Activated T-cell treated with anti-CD3 and anti-CD28 coated beads for 24 hours (primary cell): ENCODE results near the gene KLHL2.
"Not testable (repeated sequence)": the region's sequence is repeated elsewhere in the genome, so short reads cannot be mapped to it uniquely, and the experiment has no call there.

Experiments used
- DNase-seq: peaks from one replicate; pipeline ENCODE4 v3.0.0-alpha.2; 2020; ENCODE audit warnings: low read depth

KLHL2 gene

GRCh38 chr4:165330666-165331065 is 123.3 kb downstream of the KLHL2 start:
- no peak for DNase-seq

GRCh38 chr4:165331359-165331758 is 124.0 kb downstream of the KLHL2 start:
- no peak for DNase-seq

- DNase-seq, result no peak
These were observed 124.5 kb downstream of the KLHL2 start for GRCh38 chr4:165331823-165332222.

DNA sequence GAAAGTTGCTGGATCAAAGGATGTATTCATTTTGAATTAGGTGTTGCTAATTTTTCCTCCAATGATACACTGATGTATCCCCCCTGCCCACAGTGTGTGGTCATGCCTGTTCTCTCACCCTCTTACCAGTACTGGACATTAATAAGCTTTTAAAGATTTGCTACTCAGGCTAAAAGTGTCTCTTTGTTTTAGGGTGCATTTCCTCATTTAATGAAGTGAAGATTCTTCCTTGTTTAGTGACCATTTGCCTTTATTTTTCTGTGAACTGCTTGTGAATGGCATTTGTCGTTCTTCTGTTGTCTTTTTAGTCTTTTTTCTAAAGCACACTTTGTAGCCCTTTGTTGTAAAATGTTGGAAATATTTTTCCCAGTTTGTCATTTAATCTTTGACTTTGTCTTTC is 125.1 kb downstream of the KLHL2 start:
- no peak for DNase-seq

DNA sequence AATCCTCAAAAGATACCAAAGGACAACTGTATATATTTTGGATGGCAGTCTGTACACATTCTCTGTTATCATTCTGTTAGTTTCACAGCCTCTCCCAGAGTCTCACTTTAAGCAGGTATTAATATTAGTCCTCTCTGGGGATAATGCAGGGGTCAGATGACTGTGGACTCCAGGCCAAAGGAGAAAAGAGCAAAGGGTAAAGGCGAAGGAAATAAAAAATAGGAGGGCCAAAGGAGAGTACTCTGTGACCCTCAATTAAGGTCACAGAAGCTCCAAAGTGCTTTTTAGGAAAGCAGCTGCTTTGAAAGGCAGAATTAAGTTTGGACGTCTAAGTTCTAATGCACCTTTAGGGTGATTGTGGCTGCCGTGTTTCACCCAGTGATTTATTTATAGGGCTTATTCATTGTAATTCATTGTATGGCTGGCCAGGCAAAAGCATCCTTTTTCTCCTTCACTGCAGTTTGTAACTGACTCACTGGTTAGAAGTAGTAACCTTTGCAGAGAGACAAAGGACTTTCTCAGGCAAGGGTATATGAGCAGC is 127.9 kb downstream of the KLHL2 start:
- no peak for DNase-seq

DNA sequence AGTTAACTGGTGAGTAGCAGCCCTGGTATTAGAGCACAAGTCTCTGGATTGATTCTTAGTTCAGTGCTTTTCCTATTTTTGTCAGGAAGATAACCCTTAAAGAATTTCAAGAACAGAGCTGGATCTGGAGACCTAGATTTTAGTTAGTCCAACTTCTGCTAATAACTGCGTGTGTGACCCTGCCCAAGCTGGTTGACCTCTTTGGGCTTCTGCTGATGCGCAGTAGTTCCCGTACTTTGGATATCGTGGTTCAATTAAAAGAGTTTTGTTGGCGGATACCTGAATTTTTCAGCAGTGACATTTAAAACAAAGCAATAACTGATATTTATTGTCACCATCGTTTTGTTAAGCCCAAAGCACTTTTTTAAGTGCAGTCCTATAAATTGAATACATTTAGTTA is 129.4 kb downstream of the KLHL2 start:
- no peak for DNase-seq

- DNase-seq, result not testable (repeated sequence)
These were observed 135.0 kb downstream of the KLHL2 start for GRCh38 chr4:165342340-165342739.

- DNase-seq, result no peak
These were observed 136.2 kb downstream of the KLHL2 start for GRCh38 chr4:165343353-165344191.

DNA sequence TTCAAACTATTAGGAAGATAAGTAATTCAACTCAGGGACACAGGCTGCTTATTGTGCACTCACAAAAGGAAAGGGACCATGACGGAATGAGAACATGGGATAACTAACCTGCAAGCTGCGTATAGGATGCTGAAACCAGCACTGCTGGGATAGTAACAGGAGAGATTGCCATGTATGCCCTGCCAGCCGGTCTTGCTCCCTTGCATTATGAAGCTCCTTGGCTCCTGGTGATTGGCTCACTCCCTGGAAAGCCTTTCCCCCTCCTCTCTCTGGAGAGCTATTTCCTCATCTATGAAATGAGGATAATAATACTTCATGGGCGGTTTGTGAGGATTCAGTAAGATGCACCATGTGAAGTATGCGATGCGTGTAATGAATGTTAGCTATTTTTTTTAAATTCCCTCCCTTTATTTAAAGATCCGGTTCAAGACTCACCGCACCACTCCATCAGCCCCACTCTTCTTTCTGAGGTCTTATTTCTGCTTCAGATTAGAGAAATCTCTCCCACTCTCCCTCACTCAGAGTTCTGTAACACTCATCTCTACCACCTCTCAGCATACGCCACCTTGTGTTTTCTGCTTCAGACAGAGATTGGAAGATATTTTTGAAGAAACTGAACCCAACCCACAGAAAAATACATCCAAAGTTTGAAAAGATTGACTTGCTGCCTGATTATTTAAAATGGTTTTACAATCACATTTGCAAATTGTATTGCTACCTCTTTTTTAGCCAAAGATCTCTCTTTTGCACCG is 138.5 kb downstream of the KLHL2 start:
- no peak for DNase-seq

- no peak for DNase-seq
These were observed 140.5 kb downstream of the KLHL2 start for GRCh38 chr4:165347647-165348569.

DNA sequence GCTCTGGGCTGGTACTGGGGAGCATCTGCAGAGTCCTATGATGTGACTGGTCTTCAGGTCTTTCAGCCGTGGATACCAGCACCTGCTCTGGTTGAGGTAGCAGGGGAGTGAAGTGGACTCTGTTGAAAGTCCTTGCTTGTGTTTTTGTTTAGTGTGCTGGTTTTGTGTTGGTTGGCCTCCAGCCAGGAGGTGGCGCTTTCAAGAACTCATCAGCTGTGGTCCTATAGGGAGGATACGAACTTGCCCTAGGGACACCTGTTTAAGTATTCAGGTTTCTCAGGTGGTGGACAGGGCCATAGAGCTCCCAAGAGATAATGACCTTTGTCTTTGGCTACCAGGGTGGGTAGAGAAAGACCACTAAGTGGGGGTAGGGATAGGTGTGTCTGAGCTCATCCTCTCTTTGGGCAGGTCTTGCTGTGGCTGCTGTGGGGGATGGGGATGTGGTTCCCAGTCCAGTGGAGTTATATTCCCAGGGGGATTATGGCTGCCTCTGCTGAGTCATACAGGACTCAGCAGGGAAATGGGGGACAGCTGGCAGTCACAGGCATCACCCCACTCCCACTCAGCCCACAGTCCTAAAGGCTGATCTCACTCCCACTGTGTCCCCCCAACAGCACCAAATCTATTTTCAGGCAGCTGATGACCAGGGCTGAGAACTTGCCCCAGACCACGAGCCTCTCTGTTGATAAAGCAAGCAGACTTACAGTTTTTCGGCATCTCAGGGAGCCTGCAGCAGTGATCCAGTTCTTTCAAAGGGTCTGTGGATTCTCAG is 144.2 kb downstream of the KLHL2 start:
- no peak for DNase-seq

DNA sequence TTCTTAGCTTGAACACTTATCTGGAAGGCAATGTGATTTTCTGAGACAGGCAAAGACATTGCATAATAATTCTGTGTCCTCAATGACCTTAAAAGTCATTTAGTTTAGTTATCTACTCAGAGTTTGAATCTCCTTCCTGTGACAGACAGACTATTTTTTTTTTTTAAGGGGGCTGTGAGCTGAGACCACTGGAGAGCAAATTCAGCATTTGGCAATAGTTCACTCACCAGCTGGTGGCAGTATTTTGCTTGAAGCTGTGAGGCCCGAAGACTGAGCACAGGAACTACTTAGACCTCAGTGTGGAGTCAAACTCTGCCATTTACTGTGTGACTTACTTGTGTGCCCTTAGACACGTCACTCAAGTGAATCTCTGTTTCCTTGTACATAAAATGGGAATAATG is 148.5 kb downstream of the KLHL2 start:
- no peak for DNase-seq

DNA sequence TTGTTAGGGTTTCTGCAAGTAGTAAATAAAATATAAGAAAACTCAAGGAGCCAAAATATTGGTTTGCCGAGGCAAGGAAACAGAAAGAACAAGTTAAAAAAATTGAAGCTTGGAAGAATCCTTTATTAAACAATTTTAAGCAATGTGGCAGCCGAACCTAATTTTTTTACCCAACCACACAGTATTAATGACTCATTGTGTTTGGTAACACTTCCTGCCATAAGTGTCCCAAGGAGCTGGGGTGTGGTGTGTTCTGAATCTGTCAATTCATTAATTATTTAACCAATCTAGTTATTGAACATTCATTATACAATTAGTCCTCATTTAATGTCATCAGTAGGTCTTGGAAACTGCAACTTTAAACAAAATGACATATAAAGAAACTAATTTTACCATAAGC is 152.1 kb downstream of the KLHL2 start:
- no peak for DNase-seq

DNA sequence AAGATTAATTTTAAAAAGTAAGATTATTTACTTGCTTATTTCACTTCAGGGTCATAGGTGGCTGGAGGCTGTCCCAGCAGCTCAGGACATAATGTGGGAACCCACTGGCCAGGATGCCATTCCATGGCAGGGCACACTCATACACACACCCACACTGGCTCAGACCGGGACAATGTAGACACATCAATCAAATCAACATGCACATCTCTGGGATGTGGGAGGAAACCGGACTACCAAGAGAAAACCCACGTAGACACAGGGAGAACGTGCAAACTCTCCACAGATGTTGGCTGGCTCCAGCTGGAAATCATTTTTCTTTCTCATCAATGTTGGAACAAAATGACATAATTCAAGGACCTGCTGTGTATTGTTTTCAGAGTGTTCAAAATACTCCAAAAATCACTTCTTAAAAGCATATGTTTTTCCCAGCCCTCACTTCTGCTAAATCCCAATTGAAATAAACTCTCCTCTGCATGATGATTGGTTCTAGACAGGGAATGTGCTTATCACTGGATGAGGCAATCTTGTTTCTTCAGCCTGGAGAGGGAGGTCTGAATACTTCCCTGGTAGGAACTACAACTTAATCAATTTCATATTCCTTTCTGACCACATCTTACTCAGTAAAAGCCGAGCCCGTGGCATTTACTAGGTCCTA is 152.8 kb downstream of the KLHL2 start:
- no peak for DNase-seq

GRCh38 chr4:165360985-165361670 is 153.8 kb downstream of the KLHL2 start:
- no peak for DNase-seq

GRCh38 chr4:165361810-165362209 is 154.4 kb downstream of the KLHL2 start:
- DNase-seq, result no peak

GRCh38 chr4:165364452-165365080 is 157.2 kb downstream of the KLHL2 start:
- no peak for DNase-seq

- no peak for DNase-seq
These were observed 159.7 kb downstream of the KLHL2 start for GRCh38 chr4:165367040-165367439.

DNA sequence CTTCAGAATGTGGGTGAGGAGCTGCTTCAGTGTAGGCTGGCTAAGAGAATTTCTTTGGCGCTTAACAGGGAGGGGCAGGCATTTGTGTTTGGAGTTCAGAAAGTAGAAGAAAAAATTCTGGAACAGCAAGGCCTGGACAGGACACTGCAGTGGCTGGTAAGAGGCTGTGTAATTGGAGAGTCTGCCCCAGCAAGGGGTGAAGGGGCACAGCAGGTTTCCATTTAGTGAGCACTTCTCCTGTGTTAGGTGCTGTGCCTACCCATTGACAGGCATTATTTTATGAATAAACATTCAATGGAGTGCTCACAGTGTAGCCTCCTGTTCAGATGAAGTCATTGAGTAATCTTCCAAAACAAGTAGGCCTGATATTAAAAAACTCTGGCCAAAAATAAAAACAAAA is 160.8 kb downstream of the KLHL2 start:
- DNase-seq, result no peak

DNA sequence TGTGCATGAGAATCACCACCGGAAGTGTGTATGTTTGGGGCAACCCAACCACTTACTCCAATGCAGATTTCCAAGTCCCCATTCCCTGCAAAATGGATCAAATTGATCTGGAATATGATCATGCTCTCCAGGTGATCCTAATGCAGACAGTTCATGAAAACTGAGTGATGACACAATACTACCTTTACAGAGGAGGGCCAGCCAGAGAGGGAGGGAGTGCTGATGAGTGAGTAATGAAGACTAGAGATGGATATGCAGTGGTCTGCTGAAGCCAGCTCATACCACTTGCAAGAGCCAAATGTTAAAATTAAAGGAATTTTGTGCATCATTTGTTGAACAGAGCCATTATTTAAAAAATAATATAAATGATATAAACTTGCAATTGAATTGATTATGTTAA is 161.2 kb downstream of the KLHL2 start:
- no peak for DNase-seq
